Testis (tissue), 2 donors: ENCODE data around the gene KRTAP1-4.

Experiments
- CTCF ChIP-seq, 3 experiments: fragments of 450-650 bp in 2 of 3; fragments of 200-600 bp in 1 of 3; sonication (generic) in 1 of 3; IDR thresholded peaks; one replicate each; pipeline ENCODE4 v1.5.1; 2016 to 2019; ENCODE audit warnings: antibody characterized with exemption in 3 of 3, mild to moderate bottlenecking in 2 of 3, moderate library complexity in 1 of 3
- POLR2A ChIP-seq: fragments of 450-650 bp; IDR thresholded peaks from one replicate; pipeline ENCODE4 v1.6.1; 2017; ENCODE audit warnings: antibody characterized with exemption, mild to moderate bottlenecking, moderate library complexity

- TF ChIP-seq CTCF (IDR thresholded peaks at IDR 0.05) (no peak), POLR2A (no peak)
These were observed 27.2 kb downstream of the KRTAP1-4 start for GRCh38 chr17:41002814-41003213.
